Measurements from ENCODE around the gene IRX1. TPM values are rescaled to one million over a fixed set of nuclear protein-coding genes. Genes with fewer than 3 reads are reported as not detected.

Gene IRX1
- total RNA-seq, 1 experiment from 2014 or later = 4.1 TPM

- Mint-ChIP-seq H3K27me3 (ENCODE audit: low read depth) (peaks cover 93% of the 10 kb centered on the region), H3K9me3 (peaks cover 4 to 6% of the 10 kb centered on the region in 2 experiments; a peak in 3 of 5 replicates), H3K4me1 (peaks cover 19 to 32% of the 10 kb centered on the region in 2 experiments), H3K27ac (no peak overlapping the region), H3K4me3 (peak overlapping the region; percentile 42 to 71), H3K36me3 (ENCODE audit: insufficient read depth in 1 of 3, low read depth in 3 of 3) (peaks cover 0 to 2% (median 0%) of the 10 kb centered on the region in 3 experiments; a peak in 2 of 7 replicates)
- Histone ChIP-seq H3K27ac (ENCODE audit: insufficient read length, low read depth, low read length) (no peak overlapping the region), H3K23ac (ENCODE audit: insufficient read length, low read depth, low read length) (no peak overlapping the region), H3K9me3 (ENCODE audit: control insufficient read depth, low read depth, low read length) (no peaks in the 10 kb centered on the region), H3K79me1 (ENCODE audit: insufficient read depth, low read depth, low read length, poor library complexity, severe bottlenecking) (no peaks in the 10 kb centered on the region), H3K4me1 (ENCODE audit: insufficient read depth, low read length) (no peaks in the 10 kb centered on the region), H2BK120ac (ENCODE audit: low read depth, low read length, poor library complexity, severe bottlenecking) (no peak overlapping the region), H4K8ac (replicated peaks; ENCODE audit: insufficient read length, low read depth, low read length) (no peak overlapping the region), H2BK5ac (ENCODE audit: insufficient read length, low read length) (no peak overlapping the region), H3K56ac (ENCODE audit: insufficient read length, low read depth, low read length) (no peak overlapping the region), H3K23me2 (ENCODE audit: insufficient read length, low read depth, low read length, poor library complexity, severe bottlenecking) (peaks cover 19% of the 10 kb centered on the region), H3K27me3 (ENCODE audit: insufficient read depth, low read length) (peaks cover 71% of the 10 kb centered on the region), H3K18ac (ENCODE audit: insufficient read length, low read depth, low read length) (no peak overlapping the region), H3K14ac (ENCODE audit: insufficient read depth, low read length) (no peak overlapping the region), H4K91ac (ENCODE audit: insufficient read length, low read depth, low read length) (no peak overlapping the region), H2BK20ac (ENCODE audit: low read depth, low read length, poor library complexity, severe bottlenecking) (no peak overlapping the region), H3K4me2 (ENCODE audit: insufficient read depth, insufficient read length, low read length) (peak overlapping the region; percentile 20), H3K9ac (ENCODE audit: extremely low read depth, insufficient read length, low read length) (no peak overlapping the region), H2AFZ (ENCODE audit: low read length) (no peak overlapping the region), H3K4ac (ENCODE audit: low read depth, low read length) (no peak overlapping the region), H4K5ac (ENCODE audit: insufficient read length, low read depth, low read length) (no peak overlapping the region), H4K20me1 (ENCODE audit: control insufficient read depth, insufficient read depth, insufficient read length) (no peaks in the 10 kb centered on the region), H3T11ph (ENCODE audit: low read length) (no peak overlapping the region), H2BK15ac (ENCODE audit: low read depth, low read length) (no peak overlapping the region), H3K79me2 (ENCODE audit: insufficient read depth, low read length) (no peaks in the 10 kb centered on the region), H2AK5ac (ENCODE audit: insufficient read length, low read length) (no peak overlapping the region), H2BK12ac (ENCODE audit: insufficient read length, low read depth, low read length) (no peak overlapping the region)
- TF ChIP-seq CTCF (conservative IDR thresholded peaks at IDR 0.05) = peak; percentile 36; the same call in 2 of the 3 replicates
- no CpG with 5 or more reads among the region's 79 CpGs for WGBS (ENCODE audit: extremely low coverage, insufficient read length, low lambda C conversion rate)
- peak; percentile 47 for DNase-seq
Observed at GRCh38 chr5:3590967-3591900, 4.4 kb upstream of the IRX1 start.

Measured in H9 (cell line).